ENCODE data around the gene PPP3R2.
"Not testable (repeated sequence)": the region's sequence is repeated elsewhere in the genome, so short reads cannot be mapped to it uniquely, and the experiment has no call there.

PPP3R2 gene

GRCh38 chr9:101590901-101591300 is 3.9 kb downstream of the PPP3R2 start:
- no peak for DNase-seq
- intact Hi-C loops (cut with DNase I), result no loop called here

- DNase-seq; intact Hi-C loops (cut with DNase I): not testable (repeated sequence)
Measured at GRCh38 chr9:101590074-101590473, 4.7 kb downstream of the PPP3R2 start.

GRCh38 chr9:101587332-101588043 is 7.3 kb downstream of the PPP3R2 start:
- DNase-seq, result no peak
- intact Hi-C loops (cut with DNase I), result no loop called here

GRCh38 chr9:101586651-101587050 is 8.1 kb downstream of the PPP3R2 start:
- DNase-seq, result no peak
- intact Hi-C loops (cut with DNase I), result no loop called here

- intact Hi-C loops (cut with DNase I), result no loop called here
- no peak for DNase-seq
Measured at GRCh38 chr9:101585740-101586139, 9.0 kb downstream of the PPP3R2 start.

- no peak for DNase-seq
- intact Hi-C loops (cut with DNase I), result no loop called here
Measured at GRCh38 chr9:101582553-101582952, 12.2 kb downstream of the PPP3R2 start.

- DNase-seq, result peak in 1 of 10 donors; percentile 58
- intact Hi-C loops (cut with DNase I), result no loop called here
Measured at GRCh38 chr9:101579711-101580545, 14.8 kb downstream of the PPP3R2 start.

GRCh38 chr9:101578378-101578777 is 16.4 kb downstream of the PPP3R2 start:
- DNase-seq, result no peak
- intact Hi-C loops (cut with DNase I), result no loop called here

- intact Hi-C loops (cut with DNase I), result no loop called here
- DNase-seq, result no peak
Measured at GRCh38 chr9:101574731-101575333, 19.9 kb downstream of the PPP3R2 start.

- no peak for DNase-seq
- intact Hi-C loops (cut with DNase I), result no loop called here
Measured at GRCh38 chr9:101572316-101572715, 22.5 kb downstream of the PPP3R2 start.

- intact Hi-C loops (cut with DNase I), result no loop called here
- DNase-seq, result no peak
Measured at GRCh38 chr9:101571114-101571513, 23.7 kb downstream of the PPP3R2 start.

- DNase-seq, result no peak
- intact Hi-C loops (cut with DNase I), result no loop called here
Measured at GRCh38 chr9:101569741-101570501, 24.8 kb downstream of the PPP3R2 start.

GRCh38 chr9:101567725-101568350 is 26.9 kb downstream of the PPP3R2 start:
- intact Hi-C loops (cut with DNase I), result no loop called here
- DNase-seq, result no peak

- DNase-seq, result no peak
- intact Hi-C loops (cut with DNase I), result no loop called here
Measured at GRCh38 chr9:101566904-101567724, 27.7 kb downstream of the PPP3R2 start.

- no peak for DNase-seq
- intact Hi-C loops (cut with DNase I), result no loop called here
Measured at GRCh38 chr9:101564252-101564651, 30.5 kb downstream of the PPP3R2 start.

GRCh38 chr9:101562966-101563365 is 31.8 kb downstream of the PPP3R2 start:
- intact Hi-C loops (cut with DNase I), result no loop called here
- DNase-seq, result no peak

- DNase-seq, result no peak
- intact Hi-C loops (cut with DNase I), result no loop called here
Measured at GRCh38 chr9:101561740-101562139, 33.0 kb downstream of the PPP3R2 start.

GRCh38 chr9:101549472-101550098 is 45.2 kb downstream of the PPP3R2 start:
- intact Hi-C loops (cut with DNase I), result not testable (repeated sequence)
- DNase-seq, result peak in 2 of 10 donors; percentile 67

Data from posterior cingulate gyrus (tissue), 11 donors.